T-cell (primary cell): ENCODE results near the gene DSCAM. TPM values are rescaled to one million over a fixed set of nuclear protein-coding genes. Genes with fewer than 3 reads are reported as not detected.
"Not testable (repeated sequence)": the region's sequence is repeated elsewhere in the genome, so short reads cannot be mapped to it uniquely, and the experiment has no call there.

ENCODE experiments used
- ATAC-seq, 4 experiments: fragments of 200-7000 bp in 3 of 4; fragments of 150-1000 bp in 1 of 4; cut with Tn5 transposase; replicated peaks in 1 of 4; 1 replicate in 3 of 4; 2 replicates in 1 of 4; pipeline ENCODE4 v1.10.0; 2021; ENCODE audit warnings: moderate library complexity in 3 of 4, mild to moderate bottlenecking in 2 of 4, moderate number of reproducible peaks in 1 of 4
- CTCF ChIA-PET, 2 donors: fragments of 300-600 bp; sonication (Branson Sonifier 250); formaldehyde crosslinking; loops; one replicate each; lab custom pipeline; 2022; ENCODE audit warnings: antibody characterized with exemption in 2 of 2; lab: Charles Lee
- POLR2A ChIA-PET, 2 donors: fragments of 300-600 bp; sonication (Branson Sonifier 250); formaldehyde crosslinking; loops; one replicate each; lab custom pipeline; 2022; ENCODE audit warnings: antibody characterized with exemption in 2 of 2; lab: Charles Lee
- DNase-seq, 35 experiments: peaks; one replicate each; pipeline versions ENCODE4 v3.0.0 to v3.0.0-alpha.2; 2013 to 2023
- H3K27ac ChIP-seq: one replicate; pipeline ENCODE4 v1.5.1; 2013; ENCODE audit warnings: low read length
- H3K27me3 ChIP-seq, 2 experiments: replicated peaks in 1 of 2; 1 replicate in 1 of 2; 2 replicates in 1 of 2; pipeline versions ENCODE4 v1.6.1 to v1.7.0; 2013; ENCODE audit warnings: low read length in 1 of 2, mixed read lengths in 1 of 2; ENCODE audit not compliant: control insufficient read depth in 2 of 2, insufficient read depth in 2 of 2; ENCODE audit errors: extremely low read depth in 1 of 2
- H3K36me3 ChIP-seq, 2 donors: 1 replicate in 1 of 2; 2 replicates in 1 of 2; pipeline versions ENCODE4 v1.6.1 to v1.7.0; 2013; ENCODE audit warnings: low read length in 1 of 2; ENCODE audit not compliant: control insufficient read depth in 2 of 2, insufficient read depth in 1 of 2; ENCODE audit errors: extremely low read depth in 1 of 2
- H3K4me1 ChIP-seq, 2 experiments: 1 replicate in 1 of 2; 2 replicates in 1 of 2; pipeline versions ENCODE4 v1.6.1 to v1.7.0; 2013; ENCODE audit warnings: low read length in 2 of 2, mixed read lengths in 1 of 2; ENCODE audit not compliant: insufficient read depth in 2 of 2, control insufficient read depth in 1 of 2; ENCODE audit errors: extremely low read depth in 1 of 2
- H3K4me3 ChIP-seq, 2 donors: 1 replicate in 1 of 2; 2 replicates in 1 of 2; pipeline versions ENCODE4 v1.5.1 to v1.7.0; 2013; ENCODE audit warnings: mild to moderate bottlenecking in 2 of 2, low read length in 1 of 2, moderate library complexity in 1 of 2; ENCODE audit not compliant: control insufficient read depth in 1 of 2; ENCODE audit errors: extremely low read depth in 1 of 2
- H3K9me3 ChIP-seq: 2 replicates; pipeline ENCODE4 v1.7.0; 2013
- H3K27ac Mint-ChIP-seq, 2 donors: one replicate each; pipeline ENCODE4 v1.8.0; 2020 to 2021; ENCODE audit warnings: mild to moderate bottlenecking in 2 of 2, mixed read lengths in 2 of 2
- H3K27me3 Mint-ChIP-seq, 2 donors: one replicate each; pipeline ENCODE4 v1.8.0; 2021 to 2022; ENCODE audit warnings: mixed read lengths in 2 of 2
- H3K36me3 Mint-ChIP-seq: one replicate; pipeline ENCODE4 v1.8.0; 2021; ENCODE audit warnings: mixed read lengths
- H3K4me1 Mint-ChIP-seq, 3 donors: one replicate each; pipeline ENCODE4 v1.8.0; 2020 to 2022; ENCODE audit warnings: mixed read lengths in 3 of 3, mild to moderate bottlenecking in 1 of 3
- H3K4me3 Mint-ChIP-seq, 3 donors: one replicate each; pipeline ENCODE4 v1.8.0; 2020 to 2022; ENCODE audit warnings: mild to moderate bottlenecking in 3 of 3, mixed read lengths in 3 of 3, moderate library complexity in 3 of 3
- H3K9me3 Mint-ChIP-seq, 3 donors: one replicate each; pipeline ENCODE4 v1.8.0; 2020 to 2022; ENCODE audit warnings: mixed read lengths in 3 of 3
- WGBS: methylation state at CpG from one replicate; pipeline ENCODE4 v1.1.5; 2013; ENCODE audit warnings: missing lambda C conversion rate; ENCODE audit not compliant: insufficient coverage; 5-methylcytosine and 5-hydroxymethylcytosine counted together
- total RNA-seq, 35 experiments: library from RNA in 6 of 35; stranded (reverse) in 6 of 35; fragments of 120-200 nt in 1 of 35; gene quantifications; one replicate each; pipeline versions ENCODE4 v1.2.1 to v1.2.4 and lab custom pipeline; 2013 to 2026

The DSCAM gene
- total RNA-seq, 5 donors from 2014 or later (not counting 1 experiment from before 2014, with no cell fraction given): not detected

DNA sequence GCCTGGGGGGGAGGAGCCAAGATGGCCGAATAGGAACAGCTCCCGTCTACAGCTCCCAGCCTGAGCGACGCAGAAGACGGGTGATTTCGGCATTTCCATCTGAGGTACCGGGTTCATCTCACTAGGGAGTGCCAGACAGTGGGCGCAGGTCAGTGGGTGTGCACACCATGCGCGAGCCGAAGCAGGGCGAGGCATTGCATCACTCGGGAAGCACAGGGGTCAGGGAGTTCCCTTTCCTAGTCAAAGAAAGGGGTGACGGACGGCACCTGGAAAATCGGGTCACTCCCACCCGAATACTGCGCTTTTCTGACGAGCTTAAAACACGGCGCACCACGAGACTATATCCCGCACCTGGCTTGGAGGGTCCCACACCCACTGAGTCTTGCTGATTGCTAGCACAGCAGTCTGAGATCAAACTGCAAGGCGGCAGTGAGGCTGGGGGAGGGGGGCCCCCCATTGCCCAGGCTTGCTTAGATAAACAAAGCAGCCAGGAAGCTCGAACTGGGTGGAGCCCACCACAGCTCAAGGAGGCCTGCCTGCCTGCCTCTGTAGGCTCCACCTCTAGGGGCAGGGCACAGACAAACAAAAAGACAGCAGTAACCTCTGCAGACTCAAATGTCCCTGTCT lies 813.7 kb downstream of the DSCAM start:
- ATAC-seq, POLR2A ChIA-PET, H3K4me1 Mint-ChIP-seq, H3K36me3 Mint-ChIP-seq, H3K27me3 Mint-ChIP-seq, H3K27ac ChIP-seq, H3K36me3 ChIP-seq, CTCF ChIA-PET, H3K4me3 Mint-ChIP-seq, H3K27ac Mint-ChIP-seq, DNase-seq, H3K4me1 ChIP-seq, H3K27me3 ChIP-seq, H3K9me3 ChIP-seq, H3K4me3 ChIP-seq, H3K9me3 Mint-ChIP-seq: not testable (repeated sequence)
- WGBS: 90% methylated on average over 21 of the region's 25 CpGs

DNA sequence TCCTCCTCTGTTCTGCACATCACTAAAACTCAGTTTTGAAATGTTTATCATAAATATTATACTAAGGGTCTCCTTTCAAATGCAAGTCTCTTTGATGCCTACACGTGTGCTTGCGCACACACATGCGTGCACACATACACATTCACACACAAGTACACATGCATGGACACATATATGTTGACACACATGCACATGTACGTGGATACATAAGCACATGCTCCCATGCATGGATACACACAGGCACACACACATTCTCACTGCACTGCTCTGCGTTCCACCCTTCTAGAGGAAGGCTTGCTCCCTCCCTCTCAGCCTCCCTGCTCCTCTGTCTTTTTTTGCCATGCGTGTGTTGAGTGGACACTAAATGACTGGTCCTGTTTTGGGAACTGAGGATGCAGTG lies 817.1 kb downstream of the DSCAM start:
- no peaks in the 10 kb centered on the region for H3K9me3 ChIP-seq
- Mint-ChIP-seq H3K27me3 (peaks cover 0 to 2% of the 10 kb centered on the region in 2 donors), H3K9me3 (peaks cover 0 to 5% (median 2%) of the 10 kb centered on the region in 3 donors), H3K36me3 (no peaks in the 10 kb centered on the region), H3K4me1 (no peaks in the 10 kb centered on the region), H3K4me3 (no peak overlapping the region), H3K27ac (no peak overlapping the region)
- H3K4me1 ChIP-seq: no peaks in the 10 kb centered on the region
- H3K4me3 ChIP-seq: no peak overlapping the region
- H3K36me3 ChIP-seq: no peaks in the 10 kb centered on the region
- WGBS: 85% methylated on average over 4 of the region's 6 CpGs
- ATAC-seq (no peak), DNase-seq (no peak)
- ChIA-PET CTCF (no interaction called here), POLR2A (no interaction called here)
- H3K27ac ChIP-seq: no peak overlapping the region
- H3K27me3 ChIP-seq: no peaks in the 10 kb centered on the region

DNA sequence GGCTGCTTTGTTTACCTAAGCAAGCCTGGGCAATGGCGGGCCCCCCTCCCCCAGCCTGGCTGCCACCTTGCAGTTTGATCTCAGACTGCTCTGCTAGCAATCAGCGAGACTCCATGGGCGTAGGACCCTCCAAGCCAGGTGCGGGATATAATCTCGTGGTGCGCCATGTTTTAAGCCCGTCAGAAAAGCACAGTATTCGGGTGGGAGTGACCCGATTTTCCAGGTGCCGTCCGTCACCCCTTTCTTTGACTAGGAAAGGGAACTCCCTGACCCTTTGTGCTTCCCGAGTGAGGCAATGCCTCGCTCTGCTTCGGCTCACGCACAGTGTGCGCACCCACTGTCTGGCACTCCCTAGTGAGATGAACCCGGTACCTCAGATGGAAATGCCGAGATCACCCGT lies 818.6 kb downstream of the DSCAM start:
- H3K4me3 Mint-ChIP-seq: not testable (repeated sequence)

DNA sequence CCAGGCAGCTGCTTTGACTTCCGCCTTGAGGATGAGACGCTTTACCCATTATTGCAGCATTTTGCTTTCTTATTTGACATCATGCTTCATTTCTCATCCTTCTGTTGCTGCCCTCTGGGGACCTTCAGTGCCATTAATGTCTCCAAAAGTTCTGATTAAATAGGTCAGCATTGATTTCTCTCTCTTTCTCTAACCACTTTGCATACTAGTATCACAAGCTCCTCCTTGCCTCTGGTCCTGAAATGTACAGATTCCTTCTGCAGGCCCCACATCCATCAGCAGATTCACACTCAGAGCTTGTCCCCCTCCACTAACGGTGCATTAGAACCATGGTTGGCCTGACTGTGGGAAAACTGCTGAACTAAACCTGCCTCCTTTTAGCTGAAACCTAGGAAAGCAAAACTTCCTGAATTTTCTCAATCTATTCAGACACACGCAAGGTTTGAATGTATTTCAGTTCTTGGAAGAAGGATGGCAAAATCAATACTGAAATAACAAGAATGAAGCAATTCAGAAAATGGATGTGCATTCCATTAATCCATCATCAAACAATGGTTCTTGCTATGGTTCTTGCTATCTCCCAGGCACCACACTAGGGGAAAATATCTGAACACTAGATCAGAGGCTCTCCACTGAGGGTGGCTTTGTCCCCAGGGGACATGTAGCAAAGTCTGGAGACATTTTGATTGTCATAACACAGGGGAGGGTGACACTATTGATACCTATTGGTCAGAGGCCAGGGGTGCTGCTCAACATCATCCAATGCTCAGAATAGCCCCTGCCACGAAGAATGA lies 825.2 kb downstream of the DSCAM start:
- Histone ChIP-seq H3K36me3 (no peaks in the 10 kb centered on the region), H3K27me3 (no peaks in the 10 kb centered on the region), H3K4me3 (no peak overlapping the region), H3K9me3 (no peaks in the 10 kb centered on the region), H3K27ac (no peak overlapping the region), H3K4me1 (no peaks in the 10 kb centered on the region)
- CTCF ChIA-PET: no interaction called here
- H3K27ac Mint-ChIP-seq: no peak overlapping the region
- H3K4me3 Mint-ChIP-seq: no peak overlapping the region
- H3K4me1 Mint-ChIP-seq: no peaks in the 10 kb centered on the region
- WGBS: 80% methylated on average over 3 of the region's 5 CpGs
- no peaks in the 10 kb centered on the region for H3K27me3 Mint-ChIP-seq
- DNase-seq: no peak
- no peak for ATAC-seq
- no peaks in the 10 kb centered on the region for H3K36me3 Mint-ChIP-seq
- H3K9me3 Mint-ChIP-seq: peaks cover 4 to 6% (median 5%) of the 10 kb centered on the region in 3 donors
- POLR2A ChIA-PET: no interaction called here

More for the DNA sequence above, 818.6 kb downstream of the DSCAM start:
- DNase-seq, H3K9me3 Mint-ChIP-seq, H3K4me1 Mint-ChIP-seq, POLR2A ChIA-PET, H3K27me3 ChIP-seq, H3K27me3 Mint-ChIP-seq, H3K36me3 Mint-ChIP-seq, H3K27ac ChIP-seq, H3K27ac Mint-ChIP-seq, H3K36me3 ChIP-seq, CTCF ChIA-PET, H3K4me1 ChIP-seq, ATAC-seq, H3K9me3 ChIP-seq, H3K4me3 ChIP-seq: not testable (repeated sequence)
- WGBS: 95% methylated on average over 8 of the region's 19 CpGs

DNA sequence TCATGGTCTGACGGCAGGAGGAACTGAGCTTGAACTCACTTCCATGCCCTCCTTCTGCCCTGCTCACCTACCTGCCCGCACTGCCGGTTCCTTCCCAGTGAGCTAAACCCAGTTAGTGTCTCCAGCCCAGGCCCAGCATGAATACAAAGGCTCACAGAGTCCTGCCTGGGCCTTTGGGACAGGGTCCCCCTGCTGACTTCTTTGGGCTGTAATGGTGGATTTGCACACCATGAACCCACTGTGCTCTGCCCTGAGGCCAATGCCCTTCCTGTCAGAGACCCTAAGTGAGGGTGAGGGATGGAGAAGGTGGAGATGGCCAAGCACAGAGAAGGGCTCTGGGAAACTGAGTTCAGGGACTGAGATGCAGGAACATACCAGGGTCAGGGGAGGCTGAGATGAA lies 826.3 kb downstream of the DSCAM start:
- H3K9me3 ChIP-seq: no peaks in the 10 kb centered on the region
- ChIA-PET CTCF (no interaction called here), POLR2A (no interaction called here)
- Mint-ChIP-seq H3K4me3 (no peak overlapping the region), H3K4me1 (no peaks in the 10 kb centered on the region), H3K9me3 (peaks cover 3 to 10% (median 5%) of the 10 kb centered on the region in 3 donors), H3K27ac (no peak overlapping the region), H3K36me3 (no peaks in the 10 kb centered on the region), H3K27me3 (no peaks in the 10 kb centered on the region)
- H3K4me3 ChIP-seq: no peak overlapping the region
- ATAC-seq (no peak), DNase-seq (no peak)
- no peaks in the 10 kb centered on the region for H3K27me3 ChIP-seq
- no peak overlapping the region for H3K27ac ChIP-seq
- no peaks in the 10 kb centered on the region for H3K36me3 ChIP-seq
- no peaks in the 10 kb centered on the region for H3K4me1 ChIP-seq
- 86% methylated on average over 3 of the region's 3 CpGs for WGBS

DNA sequence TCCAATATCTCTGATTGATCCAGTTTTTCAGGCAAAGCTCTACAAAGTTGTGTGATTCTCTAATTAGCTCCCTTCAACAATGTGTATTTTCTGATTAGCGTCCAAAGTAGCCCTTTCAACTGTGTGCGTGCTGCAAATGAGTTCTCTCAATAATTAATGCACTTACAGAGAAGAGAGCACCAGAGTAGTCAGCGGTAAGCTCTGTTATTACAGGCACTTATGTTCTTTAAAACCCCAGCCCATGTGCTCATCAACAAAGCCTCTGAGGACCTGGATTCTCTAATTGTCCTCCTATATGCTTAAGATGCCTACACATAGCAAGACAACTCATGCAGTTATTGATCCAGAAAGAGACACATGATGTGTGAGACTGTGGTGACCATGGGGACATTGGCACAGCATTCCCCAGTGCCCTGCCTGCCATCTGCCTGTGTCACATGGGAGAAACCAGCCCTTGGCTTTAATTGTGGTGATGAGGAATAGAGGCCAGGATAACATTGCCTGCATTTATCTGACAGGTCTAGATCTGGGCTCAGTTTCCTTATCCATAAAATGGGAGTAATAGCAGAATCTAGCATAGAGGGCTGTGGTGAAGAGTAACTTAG lies 828.0 kb downstream of the DSCAM start:
- DNase-seq (no peak), ATAC-seq (no peak)
- Histone ChIP-seq H3K4me1 (no peaks in the 10 kb centered on the region), H3K27me3 (no peaks in the 10 kb centered on the region), H3K27ac (no peak overlapping the region), H3K4me3 (no peak overlapping the region), H3K36me3 (no peaks in the 10 kb centered on the region), H3K9me3 (no peaks in the 10 kb centered on the region)
- no peaks in the 10 kb centered on the region for H3K27me3 Mint-ChIP-seq
- CTCF ChIA-PET: no interaction called here
- no peaks in the 10 kb centered on the region for H3K36me3 Mint-ChIP-seq
- POLR2A ChIA-PET: no interaction called here
- no peaks in the 10 kb centered on the region for H3K4me1 Mint-ChIP-seq
- no peak overlapping the region for H3K4me3 Mint-ChIP-seq
- 78% methylated on average over 3 of the region's 3 CpGs for WGBS
- H3K27ac Mint-ChIP-seq: no peak overlapping the region
- H3K9me3 Mint-ChIP-seq: peaks cover 3 to 15% (median 11%) of the 10 kb centered on the region in 3 donors
